ENCODE results near the gene CNN2.

- TF ChIP-seq CTCF (IDR thresholded peaks at IDR 0.05) (no peak), POLR2A (IDR thresholded peaks at IDR 0.05) (no peak)
Measured at GRCh38 chr19:1004204-1004802, 22.1 kb upstream of the CNN2 start.

All from body of pancreas (tissue), 4 donors.